HG03108 (cell line): ENCODE data around the gene FAM72D.
"Not testable (repeated sequence)": the region's sequence is repeated elsewhere in the genome, so short reads cannot be mapped to it uniquely, and the experiment has no call there.

Experiments used
- ATAC-seq: cut with Tn5 transposase; IDR thresholded peaks from one replicate; pipeline ENCODE4 v1.9.1; 2021; ENCODE audit warnings: moderate library complexity; ENCODE audit not compliant: unreplicated experiment

Gene FAM72D

GRCh38 chr1:145095284-145096057 lies at the start of gene FAM72D, which contains the start of gene SRGAP2B:
Gene FAM72D, plus strand, starts transcription at chr1:145095974. Its CDS starts 874 bp downstream, at chr1:145096848.
Gene SRGAP2B, minus strand, starts transcription at chr1:145095328. Its CDS starts 2,427 bp downstream, at chr1:145092901.
- peak; percentile 88 for ATAC-seq

GRCh38 chr1:145047553-145047952 lies 48.2 kb upstream of the FAM72D start:
- peak; percentile 73 for ATAC-seq

GRCh38 chr1:145048181-145048856 lies 47.5 kb upstream of the FAM72D start:
- ATAC-seq: not testable (repeated sequence)

DNA sequence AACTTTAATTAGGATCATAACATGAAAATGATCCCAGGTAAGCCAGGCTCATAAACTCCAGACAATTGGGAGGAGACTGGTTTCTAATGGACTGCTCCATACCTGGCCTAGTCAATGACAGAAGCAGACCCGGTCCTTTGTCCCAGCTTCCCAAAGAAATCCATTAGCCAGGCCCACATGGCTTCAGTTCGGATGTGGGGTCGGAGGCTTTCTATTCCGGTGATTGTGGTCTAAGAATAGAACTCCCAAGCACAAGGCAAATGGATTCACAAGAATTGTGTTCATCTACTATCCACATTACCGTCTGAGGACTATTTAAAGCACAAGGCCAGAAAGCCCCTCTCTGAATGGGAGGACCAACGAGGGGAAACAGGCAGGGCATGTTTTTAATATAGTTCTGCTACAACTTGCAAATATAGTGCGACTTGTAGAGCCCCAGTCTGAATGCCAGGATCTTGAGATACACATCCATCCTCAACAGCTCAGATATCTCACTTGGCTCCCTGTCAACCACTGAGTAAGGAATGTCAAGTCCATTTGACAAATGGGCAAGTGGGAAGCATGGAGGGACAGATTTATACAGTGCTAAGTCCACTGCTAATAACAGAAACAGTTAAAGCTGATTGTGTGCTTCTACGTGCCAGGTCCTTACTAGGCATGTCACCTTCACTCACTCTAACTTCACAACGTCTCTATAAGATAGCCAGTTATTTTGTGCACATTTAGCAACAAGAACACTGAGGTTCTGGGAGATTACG lies 43.6 kb upstream of the FAM72D start:
- not testable (repeated sequence) for ATAC-seq

DNA sequence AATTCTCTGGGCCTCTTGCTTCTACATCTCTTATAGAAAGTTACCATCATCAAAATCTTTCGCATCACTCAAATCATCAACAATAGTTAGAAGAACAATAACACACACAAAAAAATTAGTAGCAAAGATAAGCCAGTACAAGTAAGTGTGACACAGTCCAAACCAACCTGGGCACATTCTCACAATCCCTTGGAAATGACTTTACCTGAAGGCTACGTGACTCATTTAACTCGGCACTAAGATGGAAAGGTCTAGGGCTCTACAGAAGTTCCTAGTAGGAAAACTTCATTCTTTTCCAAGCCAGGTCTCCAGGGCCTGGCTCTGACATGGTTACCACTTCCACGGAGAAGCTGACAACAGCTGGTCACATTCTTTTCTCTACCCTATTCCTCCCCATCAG lies 42.3 kb upstream of the FAM72D start:
- not testable (repeated sequence) for ATAC-seq

GRCh38 chr1:145055217-145055760 lies 40.5 kb upstream of the FAM72D start:
- peak; percentile 99 for ATAC-seq

GRCh38 chr1:145058184-145058583 lies 37.6 kb upstream of the FAM72D start:
- ATAC-seq: peak; percentile 31

DNA sequence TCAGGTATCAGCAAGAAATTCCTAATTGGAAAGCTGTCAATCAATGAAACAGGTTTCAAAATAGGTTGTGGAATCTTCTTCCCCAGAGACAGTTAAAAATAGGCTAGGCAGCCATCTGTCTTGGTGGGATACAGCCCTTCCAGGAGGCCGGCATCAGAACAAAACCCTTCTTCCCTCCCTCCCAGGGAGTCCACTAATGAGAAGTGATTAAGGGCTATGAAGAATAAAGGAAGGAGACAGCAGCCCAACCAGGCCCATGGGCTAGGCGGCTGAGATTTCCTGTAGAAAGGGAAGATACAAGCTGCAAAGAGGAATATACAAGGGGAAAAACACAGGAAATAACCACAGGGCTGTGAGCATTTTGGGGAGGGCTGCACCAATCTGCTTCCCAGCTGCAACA lies 32.5 kb upstream of the FAM72D start:
- not testable (repeated sequence) for ATAC-seq

- not testable (repeated sequence) for ATAC-seq
These were observed 31.7 kb upstream of the FAM72D start for GRCh38 chr1:145063941-145064648.

DNA sequence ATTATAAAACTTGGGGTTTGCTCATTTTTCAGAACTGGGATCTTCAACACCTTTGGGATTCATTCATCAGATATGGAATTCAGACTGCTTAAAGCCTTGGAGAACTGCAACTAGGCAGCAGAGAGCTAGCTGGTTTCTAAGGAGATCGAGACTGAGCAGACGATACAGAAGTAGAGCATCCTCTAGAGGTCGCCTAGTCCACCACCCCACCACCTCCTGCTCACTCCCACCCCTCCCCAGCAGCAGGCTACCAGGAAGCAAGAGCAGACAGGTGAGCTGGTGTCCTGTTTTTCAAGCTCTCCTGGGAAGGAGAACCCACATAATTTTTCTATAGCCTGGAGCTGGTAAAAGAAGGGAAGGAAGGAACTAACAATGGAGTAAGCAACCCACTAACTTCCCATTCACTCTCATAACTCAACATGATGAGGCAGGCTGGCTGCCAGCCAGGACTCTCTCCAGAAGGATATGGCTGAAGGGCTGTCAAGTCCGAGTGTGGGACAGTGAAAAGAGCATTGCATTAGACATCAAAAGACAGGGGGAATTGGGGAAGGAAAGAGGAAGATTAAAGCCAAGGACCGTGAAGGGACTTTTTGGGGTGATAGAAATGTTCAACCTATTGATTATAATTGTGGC lies 30.5 kb upstream of the FAM72D start:
- ATAC-seq: peak; percentile 61

DNA sequence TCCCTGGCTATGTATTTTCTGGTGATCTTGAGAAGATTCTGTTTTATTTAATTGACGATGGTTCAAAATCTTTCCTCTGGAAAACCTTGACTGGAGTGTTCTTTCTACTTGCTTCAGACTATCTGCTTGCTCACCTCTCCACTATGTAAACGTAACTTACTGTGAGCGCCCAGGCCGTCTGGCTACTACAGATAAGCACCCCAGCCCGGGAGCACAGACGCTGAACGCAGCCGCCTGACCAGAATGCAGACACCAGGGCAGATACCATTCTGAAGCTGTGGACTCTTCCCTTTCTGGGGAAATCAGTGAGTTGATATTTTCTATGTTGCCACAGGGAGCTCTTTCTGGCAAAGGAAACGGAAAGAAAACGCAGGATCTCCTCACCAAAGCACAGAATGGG lies 29.3 kb upstream of the FAM72D start:
- not testable (repeated sequence) for ATAC-seq

DNA sequence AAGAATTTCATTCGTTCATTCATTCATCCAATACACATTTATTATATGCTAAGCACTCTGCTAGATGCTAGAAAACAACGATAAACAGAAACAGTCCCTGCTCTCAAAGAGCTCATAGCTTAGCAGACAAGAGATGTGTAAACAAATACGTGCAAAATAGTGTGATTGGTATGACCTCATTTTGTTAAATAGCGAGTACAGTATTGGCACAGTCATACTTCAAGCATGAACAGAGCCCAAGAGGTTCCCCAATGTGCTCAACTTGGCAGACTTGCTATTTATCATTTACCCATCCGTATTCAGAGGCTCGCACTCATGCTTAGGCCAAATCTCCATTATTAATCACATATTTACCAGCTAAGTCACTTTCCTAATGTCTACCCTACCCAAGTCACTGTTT lies 24.2 kb upstream of the FAM72D start:
- ATAC-seq: not testable (repeated sequence)

DNA sequence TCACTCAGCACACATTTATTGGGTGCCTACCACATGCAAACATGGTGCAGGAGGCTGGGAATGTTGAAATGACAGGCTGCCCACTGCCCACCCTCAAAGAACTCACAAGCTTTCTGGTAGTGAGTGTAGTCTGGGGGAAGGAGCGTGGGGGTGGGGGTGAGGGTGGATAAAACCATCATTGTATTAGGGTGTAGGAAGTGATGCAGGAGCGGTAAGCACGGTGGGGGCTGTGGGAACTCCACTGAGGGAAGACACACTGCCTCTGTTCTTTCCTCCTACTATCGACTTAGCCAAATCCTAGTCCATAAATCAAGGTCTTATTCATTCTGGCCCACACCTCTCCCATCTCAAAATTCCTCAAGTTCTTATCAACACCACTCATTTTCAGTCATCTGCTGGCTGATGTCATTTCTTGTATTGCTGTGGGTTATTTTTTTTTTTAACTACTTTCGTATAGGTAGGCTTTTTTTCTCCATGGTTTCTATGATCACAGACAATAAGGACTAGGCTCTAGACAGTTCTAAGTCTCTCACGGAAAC lies 21.7 kb upstream of the FAM72D start:
- not testable (repeated sequence) for ATAC-seq

- not testable (repeated sequence) for ATAC-seq
These were observed 18.9 kb upstream of the FAM72D start for GRCh38 chr1:145076877-145077276.

DNA sequence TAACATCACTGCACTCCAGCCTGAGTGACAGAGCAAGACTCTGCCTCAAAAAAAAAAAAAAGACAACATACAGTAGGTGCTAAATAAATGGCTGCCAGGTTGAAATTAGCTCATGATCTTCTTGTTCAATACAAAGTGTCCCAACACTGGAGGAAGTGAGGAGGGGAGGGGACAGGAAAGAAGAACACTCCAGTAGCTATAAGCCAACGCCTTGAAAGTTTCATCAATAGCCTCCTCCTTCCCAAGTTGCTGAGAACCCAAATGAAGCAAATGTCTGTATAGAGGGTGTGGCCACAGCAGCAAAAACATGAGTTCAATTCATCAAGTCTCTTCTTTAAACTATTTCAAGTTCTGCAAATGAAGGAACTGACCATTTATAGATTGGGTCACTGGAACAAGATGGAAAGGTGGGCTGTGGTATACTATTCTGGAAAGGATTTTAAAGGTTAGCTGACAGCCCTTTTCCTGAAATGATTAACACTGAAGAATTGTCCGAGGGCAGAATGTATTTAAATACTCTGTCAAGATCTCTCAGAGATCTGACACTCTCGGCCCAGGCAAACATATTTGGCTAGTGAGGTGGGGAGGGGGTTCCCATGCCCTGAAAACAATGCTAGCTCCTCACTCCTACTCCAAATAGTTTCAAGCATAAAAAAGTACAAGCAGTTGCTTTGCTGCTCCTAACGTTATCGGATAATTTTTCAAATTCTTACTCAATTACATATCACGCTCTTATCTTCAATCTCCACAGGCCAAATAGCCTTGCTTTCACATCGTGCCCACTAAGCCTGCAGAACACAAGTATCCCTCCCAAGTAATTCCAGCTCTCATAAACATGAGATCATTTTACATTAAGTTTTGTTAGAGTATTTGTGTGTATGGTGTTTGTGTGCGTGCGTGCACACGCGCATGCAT lies 17.6 kb upstream of the FAM72D start:
- ATAC-seq: not testable (repeated sequence)

- ATAC-seq: not testable (repeated sequence)
These were observed 16.9 kb upstream of the FAM72D start for GRCh38 chr1:145078787-145079370.

GRCh38 chr1:145079737-145080136 lies 16.0 kb upstream of the FAM72D start:
- ATAC-seq: not testable (repeated sequence)

GRCh38 chr1:145080193-145080592 lies 15.6 kb upstream of the FAM72D start:
- not testable (repeated sequence) for ATAC-seq
